Activated CD8-positive, alpha-beta memory T cell treated with anti-CD3 and anti-CD28 coated beads, Interleukin-2, amount 50 U/mL, for 4 hours (primary cell): ENCODE results near the gene TIGAR.

ENCODE experiments used
- DNase-seq: peaks from one replicate; pipeline ENCODE4 v3.0.0-alpha.2; 2020

Gene TIGAR

GRCh38 chr12:4307593-4308333 is 13.2 kb upstream of the TIGAR start:
- no peak for DNase-seq

GRCh38 chr12:4308334-4308950 is 12.6 kb upstream of the TIGAR start:
- DNase-seq = no peak

GRCh38 chr12:4311776-4312175 is 9.2 kb upstream of the TIGAR start:
- no peak for DNase-seq

- no peak for DNase-seq
Observed at GRCh38 chr12:4312251-4312650, 8.8 kb upstream of the TIGAR start.

GRCh38 chr12:4320497-4320852 is 538 bp upstream of the TIGAR start:
- no peak for DNase-seq

GRCh38 chr12:4322726-4323125 is 1.7 kb downstream of the TIGAR start:
- no peak for DNase-seq

- DNase-seq = no peak
Observed at GRCh38 chr12:4323396-4323795, 2.4 kb downstream of the TIGAR start.

GRCh38 chr12:4324366-4324765 is 3.4 kb downstream of the TIGAR start:
- no peak for DNase-seq

GRCh38 chr12:4325966-4326365 is 5.0 kb downstream of the TIGAR start:
- no peak for DNase-seq

- no peak for DNase-seq
Observed at GRCh38 chr12:4327293-4327692, 6.3 kb downstream of the TIGAR start.

GRCh38 chr12:4330203-4330602 is 9.2 kb downstream of the TIGAR start:
- DNase-seq = no peak

GRCh38 chr12:4331221-4331620 is 10.2 kb downstream of the TIGAR start:
- no peak for DNase-seq

GRCh38 chr12:4331842-4332241 is 10.8 kb downstream of the TIGAR start:
- DNase-seq = no peak

- DNase-seq = no peak
Observed at GRCh38 chr12:4346931-4347330, 25.9 kb downstream of the TIGAR start.

- DNase-seq = peak; percentile 50
Observed at GRCh38 chr12:4353785-4354208, 32.8 kb downstream of the TIGAR start.

GRCh38 chr12:4355156-4356040 is 34.4 kb downstream of the TIGAR start:
- DNase-seq = no peak

GRCh38 chr12:4356041-4356327 is 35.0 kb downstream of the TIGAR start:
- peak; percentile 41 for DNase-seq

- no peak for DNase-seq
Observed at GRCh38 chr12:4366090-4366489, 45.1 kb downstream of the TIGAR start.

GRCh38 chr12:4369548-4369947 is 48.5 kb downstream of the TIGAR start:
- no peak for DNase-seq

- DNase-seq = no peak
Observed at GRCh38 chr12:4370265-4370664, 49.3 kb downstream of the TIGAR start.

- DNase-seq = no peak
Observed at GRCh38 chr12:4372653-4373052, 51.6 kb downstream of the TIGAR start.

- DNase-seq = no peak
Observed at GRCh38 chr12:4375449-4375848, 54.4 kb downstream of the TIGAR start.

GRCh38 chr12:4378772-4379171 is 57.8 kb downstream of the TIGAR start:
- no peak for DNase-seq

GRCh38 chr12:4379405-4379804 is 58.4 kb downstream of the TIGAR start, which contains the start of gene FGF23:
Gene FGF23, minus strand, starts transcription at chr12:4379712. Its CDS starts 130 bp downstream, at chr12:4379582.
- DNase-seq = no peak
